ENCODE results near the gene ROBO4.

DNA sequence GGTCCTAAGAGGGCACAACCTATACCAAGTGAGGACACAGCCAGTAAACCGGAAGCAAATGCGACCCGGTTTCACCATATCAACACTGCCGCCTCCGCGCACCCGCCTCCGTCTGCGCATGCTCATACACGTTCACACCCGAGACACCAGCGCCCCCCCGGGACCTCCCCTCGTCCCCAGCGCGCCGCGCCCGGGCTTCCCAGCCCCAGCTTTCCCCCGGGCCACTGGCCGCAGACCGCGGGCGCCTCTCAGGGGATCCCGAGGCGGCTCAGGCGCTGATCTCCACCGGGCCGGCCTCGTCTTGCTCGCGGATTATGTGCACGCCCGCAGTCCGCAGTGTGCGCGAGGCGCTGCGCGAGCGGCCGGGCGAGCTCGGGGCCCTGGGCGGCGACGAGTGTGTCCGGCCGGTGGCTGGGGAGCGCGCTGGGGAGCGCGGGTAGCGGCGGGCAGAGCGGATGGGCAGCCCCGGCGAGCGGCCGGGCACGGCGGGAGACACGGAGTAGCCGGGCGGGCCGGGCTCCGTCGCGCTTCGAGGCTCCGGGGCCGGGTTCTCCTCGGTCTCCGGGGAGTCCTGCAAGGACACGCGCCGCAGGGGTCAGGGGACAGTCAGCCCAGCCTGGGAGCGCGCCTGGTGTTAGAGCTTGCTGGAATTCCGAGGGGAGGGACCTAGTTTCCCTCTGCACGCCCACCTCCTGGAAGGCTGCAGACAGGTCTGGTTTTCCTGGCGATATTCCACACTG, 23.4 kb upstream of the ROBO4 start:
- TF ChIP-seq, protein P1, sequence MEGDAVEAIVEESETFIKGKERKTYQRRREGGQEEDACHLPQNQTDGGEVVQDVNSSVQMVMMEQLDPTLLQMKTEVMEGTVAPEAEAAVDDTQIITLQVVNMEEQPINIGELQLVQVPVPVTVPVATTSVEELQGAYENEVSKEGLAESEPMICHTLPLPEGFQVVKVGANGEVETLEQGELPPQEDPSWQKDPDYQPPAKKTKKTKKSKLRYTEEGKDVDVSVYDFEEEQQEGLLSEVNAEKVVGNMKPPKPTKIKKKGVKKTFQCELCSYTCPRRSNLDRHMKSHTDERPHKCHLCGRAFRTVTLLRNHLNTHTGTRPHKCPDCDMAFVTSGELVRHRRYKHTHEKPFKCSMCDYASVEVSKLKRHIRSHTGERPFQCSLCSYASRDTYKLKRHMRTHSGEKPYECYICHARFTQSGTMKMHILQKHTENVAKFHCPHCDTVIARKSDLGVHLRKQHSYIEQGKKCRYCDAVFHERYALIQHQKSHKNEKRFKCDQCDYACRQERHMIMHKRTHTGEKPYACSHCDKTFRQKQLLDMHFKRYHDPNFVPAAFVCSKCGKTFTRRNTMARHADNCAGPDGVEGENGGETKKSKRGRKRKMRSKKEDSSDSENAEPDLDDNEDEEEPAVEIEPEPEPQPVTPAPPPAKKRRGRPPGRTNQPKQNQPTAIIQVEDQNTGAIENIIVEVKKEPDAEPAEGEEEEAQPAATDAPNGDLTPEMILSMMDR (IDR thresholded peaks at IDR 0.05), result no peak
- no peak for TF ChIP-seq POLR2A (IDR thresholded peaks at IDR 0.05)

Data from uterus (tissue), 2 donors.